KMS-11 (cell line): ENCODE data around the gene NAV2.

Experiments
- H2AFZ ChIP-seq: fragments of 200-600 bp; sonication (generic); 2 replicates; pipeline ENCODE4 v1.6.1; 2016; ENCODE audit warnings: antibody characterized with exemption, mixed run types, low read depth
- H3K27ac ChIP-seq: fragments of 200-600 bp; sonication (generic); 2 replicates; pipeline ENCODE4 v1.6.1; 2016; ENCODE audit warnings: mild to moderate bottlenecking, mixed run types
- H3K27me3 ChIP-seq: fragments of 200-600 bp; sonication (generic); 2 replicates; pipeline ENCODE4 v1.6.1; 2017; ENCODE audit warnings: mild to moderate bottlenecking, low read depth, mixed run types, moderate library complexity; ENCODE audit not compliant: insufficient read depth
- H3K36me3 ChIP-seq: fragments of 200-600 bp; sonication (generic); 2 replicates; pipeline ENCODE4 v1.6.1; 2017; ENCODE audit warnings: mild to moderate bottlenecking, mixed run types; ENCODE audit not compliant: insufficient read depth
- H3K4me1 ChIP-seq: fragments of 200-600 bp; sonication (generic); 2 replicates; pipeline ENCODE4 v1.6.1; 2016; ENCODE audit warnings: mild to moderate bottlenecking, low read depth, mixed run types; ENCODE audit not compliant: poor library complexity, severe bottlenecking
- H3K4me2 ChIP-seq: fragments of 200-600 bp; sonication (generic); 2 replicates; pipeline ENCODE4 v1.7.0; 2016; ENCODE audit warnings: mild to moderate bottlenecking, mixed run types
- H3K4me3 ChIP-seq: fragments of 200-600 bp; sonication (generic); IDR thresholded peaks from 2 replicates; pipeline ENCODE4 v1.6.1; 2017; ENCODE audit warnings: low read depth, low read length, mixed read lengths; ENCODE audit not compliant: insufficient read depth
- H3K79me2 ChIP-seq: fragments of 200-600 bp; sonication (generic); 2 replicates; pipeline ENCODE4 v1.6.1; 2016; ENCODE audit warnings: low read depth, mixed run types; ENCODE audit not compliant: insufficient read depth
- H3K9ac ChIP-seq: fragments of 200-600 bp; sonication (generic); 2 replicates; pipeline ENCODE4 v1.6.1; 2016; ENCODE audit warnings: mild to moderate bottlenecking, mixed run types
- H4K20me1 ChIP-seq: fragments of 200-600 bp; sonication (generic); 2 replicates; pipeline ENCODE4 v1.6.1; 2016; ENCODE audit warnings: mild to moderate bottlenecking, mixed run types; ENCODE audit not compliant: insufficient read depth
- TF ChIP-seq, protein P1 (sequence below): fragments of 200-600 bp; sonication (generic); conservative IDR thresholded peaks from 2 replicates; pipeline ENCODE4 v1.6.1; 2017; ENCODE audit warnings: low read depth, mild to moderate bottlenecking, antibody characterized with exemption, low read length, moderate library complexity, mixed read lengths

Gene NAV2

DNA sequence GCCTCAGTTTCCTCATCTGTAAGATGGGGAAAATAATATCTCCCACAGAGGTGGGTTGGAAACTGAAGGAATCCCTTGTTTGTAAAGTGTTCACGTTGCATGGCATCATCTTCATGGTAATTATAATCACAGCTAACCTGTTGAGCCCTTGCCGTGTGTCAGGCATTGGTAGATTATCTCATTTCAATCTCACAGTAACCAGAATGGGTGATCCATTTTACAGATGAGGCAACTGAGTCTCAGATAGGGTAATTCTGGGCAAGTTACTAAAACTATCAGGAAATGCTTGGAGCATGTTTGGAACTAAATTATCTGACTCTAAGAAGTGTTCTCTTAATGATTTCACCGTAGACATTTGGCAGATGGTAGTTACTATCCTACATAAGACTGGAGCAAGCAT lies 109.4 kb downstream of the NAV2 start:
- no peak overlapping the region for H3K27ac ChIP-seq
- H3K4me3 ChIP-seq, result no peak overlapping the region
- no peak overlapping the region for H3K4me2 ChIP-seq
- no peaks in the 10 kb centered on the region for H3K27me3 ChIP-seq
- H3K9ac ChIP-seq, result no peak overlapping the region
- H4K20me1 ChIP-seq, result no peaks in the 10 kb centered on the region
- H3K79me2 ChIP-seq, result no peaks in the 10 kb centered on the region
- no peaks in the 10 kb centered on the region for H3K36me3 ChIP-seq
- no peak overlapping the region for H2AFZ ChIP-seq
- H3K4me1 ChIP-seq, result no peaks in the 10 kb centered on the region
- TF ChIP-seq, protein P1, sequence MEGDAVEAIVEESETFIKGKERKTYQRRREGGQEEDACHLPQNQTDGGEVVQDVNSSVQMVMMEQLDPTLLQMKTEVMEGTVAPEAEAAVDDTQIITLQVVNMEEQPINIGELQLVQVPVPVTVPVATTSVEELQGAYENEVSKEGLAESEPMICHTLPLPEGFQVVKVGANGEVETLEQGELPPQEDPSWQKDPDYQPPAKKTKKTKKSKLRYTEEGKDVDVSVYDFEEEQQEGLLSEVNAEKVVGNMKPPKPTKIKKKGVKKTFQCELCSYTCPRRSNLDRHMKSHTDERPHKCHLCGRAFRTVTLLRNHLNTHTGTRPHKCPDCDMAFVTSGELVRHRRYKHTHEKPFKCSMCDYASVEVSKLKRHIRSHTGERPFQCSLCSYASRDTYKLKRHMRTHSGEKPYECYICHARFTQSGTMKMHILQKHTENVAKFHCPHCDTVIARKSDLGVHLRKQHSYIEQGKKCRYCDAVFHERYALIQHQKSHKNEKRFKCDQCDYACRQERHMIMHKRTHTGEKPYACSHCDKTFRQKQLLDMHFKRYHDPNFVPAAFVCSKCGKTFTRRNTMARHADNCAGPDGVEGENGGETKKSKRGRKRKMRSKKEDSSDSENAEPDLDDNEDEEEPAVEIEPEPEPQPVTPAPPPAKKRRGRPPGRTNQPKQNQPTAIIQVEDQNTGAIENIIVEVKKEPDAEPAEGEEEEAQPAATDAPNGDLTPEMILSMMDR, result no peak

DNA sequence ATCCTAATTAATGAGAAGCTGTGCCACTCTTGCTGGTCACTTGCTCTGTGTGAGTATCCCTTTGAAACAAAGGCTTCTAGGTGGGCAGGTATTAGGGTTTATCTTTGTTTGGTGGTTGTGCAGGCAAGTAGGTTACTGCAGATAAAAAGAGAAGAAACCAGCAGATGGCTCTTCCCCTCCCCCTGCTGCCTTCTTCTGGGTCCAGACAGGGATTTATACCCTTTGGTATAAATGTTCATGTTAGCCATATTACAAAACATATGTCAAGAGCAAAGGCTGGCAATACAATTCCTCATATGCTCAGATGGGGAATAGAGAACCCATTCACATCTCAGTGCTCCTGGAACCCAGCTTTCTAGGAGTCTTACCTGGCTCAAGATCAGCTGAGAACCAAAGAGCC lies 109.9 kb downstream of the NAV2 start:
- TF ChIP-seq, protein P1, result no peak
- Histone ChIP-seq H4K20me1 (no peaks in the 10 kb centered on the region), H3K9ac (no peak overlapping the region), H3K36me3 (no peaks in the 10 kb centered on the region), H3K4me1 (no peaks in the 10 kb centered on the region), H3K27me3 (no peaks in the 10 kb centered on the region), H3K79me2 (no peaks in the 10 kb centered on the region), H2AFZ (no peak overlapping the region), H3K4me3 (no peak overlapping the region), H3K27ac (no peak overlapping the region), H3K4me2 (no peak overlapping the region)

DNA sequence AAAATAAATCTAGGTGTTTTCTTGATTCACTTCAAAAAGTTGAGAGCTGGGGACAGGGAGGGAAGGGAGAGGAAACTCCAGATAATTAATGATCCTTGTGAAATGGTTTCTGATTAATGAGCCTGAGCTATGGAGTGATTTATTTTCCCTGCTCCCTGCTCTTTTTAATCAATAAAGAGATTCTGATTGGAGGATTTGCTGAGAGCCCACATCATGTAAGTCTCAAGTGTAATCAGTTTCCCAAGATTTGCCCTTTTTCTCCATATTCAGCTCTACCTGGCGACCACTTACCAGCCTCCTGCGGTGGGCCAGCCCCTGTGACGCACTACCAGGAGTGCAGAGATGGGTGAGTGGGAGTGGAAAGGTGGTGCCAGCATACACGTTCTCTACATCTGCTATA lies 114.0 kb downstream of the NAV2 start:
- H3K9ac ChIP-seq, result no peak overlapping the region
- no peak overlapping the region for H2AFZ ChIP-seq
- H3K4me3 ChIP-seq, result no peak overlapping the region
- TF ChIP-seq, protein P1, result no peak
- H3K4me1 ChIP-seq, result no peaks in the 10 kb centered on the region
- no peaks in the 10 kb centered on the region for H4K20me1 ChIP-seq
- no peak overlapping the region for H3K4me2 ChIP-seq
- no peaks in the 10 kb centered on the region for H3K79me2 ChIP-seq
- H3K27ac ChIP-seq, result no peak overlapping the region
- no peaks in the 10 kb centered on the region for H3K36me3 ChIP-seq
- no peaks in the 10 kb centered on the region for H3K27me3 ChIP-seq

DNA sequence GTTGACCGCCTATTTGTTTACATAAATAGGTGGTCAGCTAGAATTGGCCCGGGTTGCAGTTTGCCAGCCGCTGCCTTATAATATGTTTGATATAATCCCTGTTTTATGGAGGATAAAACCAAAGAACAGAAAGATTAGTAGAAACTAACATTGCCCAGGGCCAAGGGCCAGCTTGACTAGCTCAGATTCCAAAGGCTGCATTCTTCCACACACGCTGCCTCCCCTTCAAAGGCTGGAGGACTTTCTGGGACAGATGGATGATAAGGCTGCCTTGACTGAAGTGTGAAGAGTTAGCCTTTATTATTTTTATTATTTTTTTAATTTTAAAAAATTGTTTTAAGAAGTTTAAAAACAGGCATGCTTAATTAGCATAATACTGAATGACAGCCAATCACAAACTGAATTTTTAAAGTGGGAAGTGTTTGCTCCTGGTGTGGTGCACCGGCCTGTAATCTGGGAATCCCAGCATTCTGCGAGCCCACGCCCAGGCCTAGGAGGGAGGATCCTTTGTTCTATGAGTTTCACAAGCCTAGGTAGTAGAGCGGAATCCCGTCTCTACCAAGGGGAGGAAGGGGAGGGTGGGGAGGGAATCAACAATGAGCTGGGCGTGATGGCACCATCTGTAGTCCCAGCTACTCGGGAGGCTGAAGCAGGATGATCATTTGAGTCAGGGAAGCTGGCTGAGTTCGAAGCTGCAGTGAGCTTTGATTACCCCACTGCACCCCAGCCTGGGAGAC lies 114.9 kb downstream of the NAV2 start:
- Histone ChIP-seq H3K27ac (no peak overlapping the region), H3K27me3 (no peaks in the 10 kb centered on the region), H2AFZ (no peak overlapping the region), H3K9ac (no peak overlapping the region), H4K20me1 (no peaks in the 10 kb centered on the region), H3K4me2 (no peak overlapping the region), H3K4me3 (no peak overlapping the region), H3K4me1 (no peaks in the 10 kb centered on the region), H3K36me3 (no peaks in the 10 kb centered on the region), H3K79me2 (no peaks in the 10 kb centered on the region)
- TF ChIP-seq, protein P1, result no peak
